Measurements from ENCODE around the gene FANK1. TPM values are rescaled to one million over a fixed set of nuclear protein-coding genes. Genes with fewer than 3 reads are reported as not detected.
"Not testable (repeated sequence)": the region's sequence is repeated elsewhere in the genome, so short reads cannot be mapped to it uniquely, and the experiment has no call there.

The FANK1 gene, protein sequence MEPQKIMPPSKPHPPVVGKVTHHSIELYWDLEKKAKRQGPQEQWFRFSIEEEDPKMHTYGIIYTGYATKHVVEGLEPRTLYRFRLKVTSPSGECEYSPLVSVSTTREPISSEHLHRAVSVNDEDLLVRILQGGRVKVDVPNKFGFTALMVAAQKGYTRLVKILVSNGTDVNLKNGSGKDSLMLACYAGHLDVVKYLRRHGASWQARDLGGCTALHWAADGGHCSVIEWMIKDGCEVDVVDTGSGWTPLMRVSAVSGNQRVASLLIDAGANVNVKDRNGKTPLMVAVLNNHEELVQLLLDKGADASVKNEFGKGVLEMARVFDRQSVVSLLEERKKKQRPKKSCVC
- total RNA-seq (2022): 0.85 and 1.6 TPM in 2 replicates
- percentile 37 among the genes with signal in this experiment for Bru-seq, nascent RNA
- BruChase-seq, experiment 1, labeled RNA remaining after a 6-hour chase: percentile 57 among the genes with signal in this experiment
- BruChase-seq, experiment 2, labeled RNA remaining after a 2-hour chase: percentile 53 among the genes with signal in this experiment
- long read RNA-seq, partial matches to known transcripts: 0 of 1 reads
- long read RNA-seq, other reads (novel, unspliced or antisense): 1 of 1 reads

DNA sequence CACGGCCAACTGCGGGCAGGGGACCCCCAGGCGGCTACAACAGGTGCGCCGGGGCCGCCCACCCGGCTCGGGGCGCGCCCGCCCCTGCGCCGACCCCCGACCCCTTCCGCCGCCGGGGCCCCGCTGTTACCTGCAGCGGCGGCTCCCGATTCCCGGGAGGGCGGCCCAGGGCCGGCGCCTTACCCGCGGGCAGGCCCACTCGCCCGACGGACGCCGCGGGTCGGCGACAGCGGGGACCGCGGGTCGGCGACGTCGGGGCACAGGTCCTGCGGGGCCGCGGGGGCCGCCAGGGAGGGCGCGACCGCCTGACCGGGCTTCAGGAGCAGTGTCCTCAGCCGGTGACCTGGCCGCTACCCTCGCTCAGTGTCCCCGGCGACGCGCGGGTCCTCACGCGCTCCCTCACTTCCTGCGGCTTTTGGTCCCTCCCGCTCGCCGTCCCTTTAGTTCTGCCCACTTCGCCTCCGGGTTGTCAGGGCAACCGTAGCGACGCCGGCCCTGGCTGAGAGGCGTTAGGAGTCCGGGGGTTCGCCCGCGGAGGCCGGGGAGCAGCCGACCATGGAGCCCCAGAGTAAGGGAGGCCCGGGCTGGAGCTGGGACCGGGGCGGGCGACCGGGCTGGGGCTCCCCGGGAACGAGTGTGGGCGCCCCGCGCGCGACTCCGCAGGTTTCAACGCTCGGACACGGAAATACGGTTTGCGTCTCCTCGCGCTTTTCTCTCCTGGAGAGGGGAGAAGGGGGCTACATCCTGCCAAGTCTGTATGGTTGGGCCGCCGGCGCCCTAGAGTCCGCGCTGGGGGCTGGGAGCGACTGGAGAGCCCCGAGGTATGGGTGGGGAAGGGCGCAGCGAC lies at the start of gene FANK1:
Gene FANK1 (plus strand): TSS at position 477 of the 847 bp plus-strand sequence. CDS start 79 bp downstream, at position 556.
- CTCF ChIA-PET; H3K27me3 Mint-ChIP-seq (ENCODE audit: unreplicated experiment); H3K9me3 Mint-ChIP-seq (ENCODE audit: low read depth, unreplicated experiment); BruUV-seq (replicated peaks); intact Hi-C loops (cut with micrococcal nuclease; ENCODE audit: unreplicated experiment): not testable (repeated sequence)
- Mint-ChIP-seq H3K4me3 (ENCODE audit: low read depth, unreplicated experiment) (peak within 1 kb of the TSS; percentile 83), H3K4me1 (ENCODE audit: low read depth, unreplicated experiment) (peaks cover 22% of the 10 kb centered on the region), H3K36me3 (ENCODE audit: insufficient read depth, unreplicated experiment) (peaks cover 41% of the 10 kb centered on the region), H3K27ac (ENCODE audit: unreplicated experiment) (peak within 1 kb of the TSS; percentile 92)
- DNase-seq: peak; percentile 86

GRCh38 chr10:125846894-125847293 lies 49.5 kb upstream of the FANK1 start:
- CTCF ChIA-PET: no interaction called here
- no TSS peak for BruUV-seq (replicated peaks)
- Mint-ChIP-seq H3K36me3 (ENCODE audit: insufficient read depth, unreplicated experiment) (peaks cover 21% of the 10 kb centered on the region), H3K9me3 (ENCODE audit: low read depth, unreplicated experiment) (no peaks in the 10 kb centered on the region), H3K4me3 (ENCODE audit: low read depth, unreplicated experiment) (no peak overlapping the region), H3K27me3 (ENCODE audit: unreplicated experiment) (no peaks in the 10 kb centered on the region), H3K4me1 (ENCODE audit: low read depth, unreplicated experiment) (no peaks in the 10 kb centered on the region), H3K27ac (ENCODE audit: unreplicated experiment) (no peak overlapping the region)
- intact Hi-C loops (cut with micrococcal nuclease; ENCODE audit: unreplicated experiment): no loop called here
- TF ChIP-seq CTCF (IDR thresholded peaks at IDR 0.05; ENCODE audit: unreplicated experiment): no peak
- DNase-seq: no peak

- Mint-ChIP-seq H3K9me3 (ENCODE audit: low read depth, unreplicated experiment) (no peaks in the 10 kb centered on the region), H3K36me3 (ENCODE audit: insufficient read depth, unreplicated experiment) (peaks cover 23% of the 10 kb centered on the region), H3K4me1 (ENCODE audit: low read depth, unreplicated experiment) (no peaks in the 10 kb centered on the region), H3K4me3 (ENCODE audit: low read depth, unreplicated experiment) (no peak overlapping the region), H3K27me3 (ENCODE audit: unreplicated experiment) (no peaks in the 10 kb centered on the region), H3K27ac (ENCODE audit: unreplicated experiment) (no peak overlapping the region)
- intact Hi-C loops (cut with micrococcal nuclease; ENCODE audit: unreplicated experiment): no loop called here
- no peak for DNase-seq
- no TSS peak for BruUV-seq (replicated peaks)
- CTCF ChIA-PET: no interaction called here
- TF ChIP-seq CTCF (IDR thresholded peaks at IDR 0.05; ENCODE audit: unreplicated experiment): no peak
Measured at GRCh38 chr10:125848371-125848770, 48.0 kb upstream of the FANK1 start.

GRCh38 chr10:125848857-125849256 lies 47.5 kb upstream of the FANK1 start:
- no peaks in the 10 kb centered on the region for H3K4me1 Mint-ChIP-seq (ENCODE audit: low read depth, unreplicated experiment)
- no peak for TF ChIP-seq CTCF (IDR thresholded peaks at IDR 0.05; ENCODE audit: unreplicated experiment)
- no peaks in the 10 kb centered on the region for H3K9me3 Mint-ChIP-seq (ENCODE audit: low read depth, unreplicated experiment)
- no peak overlapping the region for H3K4me3 Mint-ChIP-seq (ENCODE audit: low read depth, unreplicated experiment)
- no peaks in the 10 kb centered on the region for H3K27me3 Mint-ChIP-seq (ENCODE audit: unreplicated experiment)
- no peak for DNase-seq
- peaks cover 27% of the 10 kb centered on the region for H3K36me3 Mint-ChIP-seq (ENCODE audit: insufficient read depth, unreplicated experiment)
- intact Hi-C loops (cut with micrococcal nuclease; ENCODE audit: unreplicated experiment): no loop called here
- CTCF ChIA-PET: no interaction called here
- no TSS peak for BruUV-seq (replicated peaks)
- no peak overlapping the region for H3K27ac Mint-ChIP-seq (ENCODE audit: unreplicated experiment)

All from Calu3 (cell line).